GM18526 (cell line): ENCODE results near the gene OR6B1.

Experiments
- POLR2A ChIP-seq: IDR thresholded peaks from 3 replicates; pipeline ENCODE4 v1.6.1; 2011; ENCODE audit not compliant: insufficient read length; ENCODE audit errors: extremely low read depth

Gene OR6B1

DNA sequence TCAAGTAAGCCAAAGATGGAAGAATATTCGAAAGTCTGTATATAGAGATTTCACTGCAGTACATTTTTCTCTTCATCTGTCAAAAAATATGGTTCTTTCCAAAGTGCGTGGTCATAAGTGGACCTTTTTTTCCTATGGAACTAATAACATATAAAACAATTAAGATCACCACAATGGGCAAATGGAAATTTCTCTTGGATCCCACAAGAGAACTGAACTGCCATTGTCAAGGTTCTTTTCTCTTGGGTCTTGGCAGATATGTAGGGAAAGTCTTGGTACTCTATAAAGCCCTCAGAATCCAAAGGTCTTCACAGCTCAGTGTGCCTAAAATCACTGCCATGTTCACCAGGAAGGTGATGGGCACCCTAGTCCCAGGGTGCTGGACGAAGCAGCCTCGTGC, at the start of gene OR6B1:
TSS of gene OR6B1 (plus strand) at position 301 of the 400 bp plus-strand sequence. CDS start 3,677 bp downstream, outside the sequence.
- TF ChIP-seq POLR2A: no peak

DNA sequence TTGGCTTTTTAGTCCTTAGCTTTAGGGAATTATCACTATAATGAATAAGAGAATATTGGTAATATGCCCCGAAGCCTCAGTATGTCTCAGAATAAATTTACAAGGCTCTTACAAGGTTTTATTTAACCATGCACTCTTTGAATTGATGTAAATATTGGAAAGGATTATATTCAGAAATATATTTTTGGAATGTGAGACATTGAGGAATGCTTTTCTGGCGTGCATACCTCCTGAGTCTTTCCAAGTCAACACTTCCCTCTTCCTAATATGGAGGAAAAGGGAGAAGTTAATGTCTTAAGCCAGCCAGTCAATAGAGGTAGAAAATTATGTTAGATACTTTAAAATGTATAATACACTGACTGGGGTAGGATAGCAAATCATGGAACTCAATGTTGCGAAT, 46.7 kb upstream of the OR6B1 start:
- TF ChIP-seq POLR2A: no peak

DNA sequence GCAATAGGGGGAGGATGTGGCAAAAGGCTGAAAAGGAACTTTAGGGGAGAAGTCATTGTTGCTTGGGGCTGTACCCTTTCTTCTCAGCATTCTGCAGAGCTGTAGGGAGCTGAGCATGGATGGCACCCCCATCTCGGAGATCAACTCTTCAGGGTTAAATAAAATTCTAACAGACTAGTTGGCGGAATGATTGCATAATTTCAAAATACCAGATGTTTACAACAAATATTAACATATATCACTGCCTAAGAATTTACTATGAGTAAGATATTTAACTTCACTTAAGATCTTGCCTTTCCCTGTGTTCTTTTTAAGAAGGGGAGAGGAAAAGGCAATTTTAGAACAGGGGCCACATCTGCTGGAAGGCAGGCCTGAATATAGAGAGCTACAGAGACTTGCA, 46.0 kb upstream of the OR6B1 start:
- no peak for TF ChIP-seq POLR2A

DNA sequence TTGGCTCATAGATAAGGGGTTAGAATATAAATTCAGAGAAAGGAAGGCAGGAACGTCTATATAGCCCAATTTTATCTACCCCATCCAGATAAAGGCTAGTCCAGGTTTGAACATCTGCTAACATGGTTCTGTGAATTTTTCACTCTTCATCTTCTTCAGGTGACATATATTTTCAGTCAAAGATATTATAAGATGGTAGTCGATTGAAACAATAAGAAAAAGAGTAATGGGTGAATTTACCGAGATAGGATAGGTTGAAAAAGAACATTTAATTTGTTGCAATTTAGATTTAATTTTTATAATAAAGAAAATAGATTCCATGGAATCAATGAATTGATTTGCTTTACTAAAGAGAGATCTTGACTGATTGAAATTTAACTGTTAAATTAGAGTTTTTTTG, 45.6 kb upstream of the OR6B1 start, which contains the start of gene OR2F1:
TSS of gene OR2F1 (plus strand) at position 301 of the 400 bp plus-strand sequence. CDS start 5,127 bp downstream, outside the sequence.
- TF ChIP-seq POLR2A: no peak

DNA sequence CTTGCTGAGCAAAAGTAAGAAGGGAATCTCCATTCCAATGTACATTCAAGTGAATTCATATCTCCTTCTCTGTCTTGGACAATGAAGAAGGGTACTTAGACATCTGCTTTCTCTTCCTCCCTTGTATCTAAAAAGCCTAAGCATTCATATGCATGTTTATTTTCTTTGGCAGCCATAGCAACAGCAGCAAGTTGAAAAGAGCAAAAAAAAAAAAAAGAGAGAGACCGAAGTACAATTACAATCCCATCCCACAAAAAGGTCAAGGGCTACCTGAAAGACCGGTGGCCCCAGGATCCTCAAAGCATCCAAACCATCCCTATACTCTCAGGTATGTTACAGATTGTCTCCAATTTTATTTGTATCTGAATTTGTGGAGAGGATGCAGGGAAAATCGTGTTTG, 41.3 kb upstream of the OR6B1 start:
- TF ChIP-seq POLR2A: no peak

DNA sequence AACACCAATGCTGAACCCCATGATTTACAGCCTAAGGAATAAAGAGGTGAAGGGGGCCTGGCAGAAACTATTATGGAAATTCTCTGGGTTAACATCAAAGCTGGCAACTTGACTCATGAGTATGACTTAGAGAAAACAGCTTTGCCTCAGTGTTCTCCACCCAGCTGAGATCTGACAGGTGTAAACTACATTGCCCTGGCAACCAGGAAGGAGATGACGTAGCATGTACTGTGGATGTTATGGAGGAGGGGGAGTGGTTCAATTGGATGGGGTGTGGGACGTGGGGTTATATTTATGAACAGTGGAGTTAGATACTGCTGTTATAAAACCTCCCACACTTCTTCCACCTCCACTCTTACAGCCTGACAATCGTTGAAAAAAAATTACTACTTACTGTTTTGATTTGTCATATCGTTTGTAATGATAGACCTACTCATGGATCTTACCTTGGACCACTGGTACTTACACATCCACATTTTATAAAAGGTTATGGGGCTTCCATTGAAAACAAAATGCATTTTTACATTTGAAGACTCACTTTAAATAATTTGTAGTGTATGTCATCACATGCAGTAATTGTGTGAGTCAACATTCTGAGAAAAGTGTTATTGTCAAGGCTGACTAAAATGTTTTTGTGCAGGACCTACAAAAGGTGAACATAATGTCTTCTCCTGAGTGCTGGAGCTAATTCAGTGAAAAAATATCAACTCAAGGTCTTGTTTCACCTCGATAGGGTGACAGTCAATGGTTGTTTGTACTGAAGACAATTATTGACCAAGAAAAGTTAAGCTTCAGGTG, 39.1 kb upstream of the OR6B1 start:
- no peak for TF ChIP-seq POLR2A

DNA sequence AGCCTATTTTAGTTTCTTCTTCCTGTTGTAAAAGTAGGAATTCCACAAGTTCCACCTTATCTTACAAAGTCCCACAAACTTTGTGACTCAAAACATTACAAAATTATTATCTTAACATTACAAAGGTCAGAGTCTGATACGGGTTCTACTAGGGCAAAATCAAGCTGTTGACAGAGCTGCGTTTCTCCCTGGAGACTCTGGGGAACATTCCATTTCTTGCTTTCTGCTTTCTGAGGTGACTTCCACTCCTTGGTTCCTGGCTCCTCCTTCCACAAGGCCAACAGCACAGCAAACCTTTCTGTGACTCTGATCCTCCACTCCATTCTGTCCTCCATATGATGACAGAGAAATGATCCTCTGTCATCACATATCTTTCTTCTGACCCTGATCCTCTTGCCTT, 34.8 kb upstream of the OR6B1 start:
- TF ChIP-seq POLR2A: no peak

DNA sequence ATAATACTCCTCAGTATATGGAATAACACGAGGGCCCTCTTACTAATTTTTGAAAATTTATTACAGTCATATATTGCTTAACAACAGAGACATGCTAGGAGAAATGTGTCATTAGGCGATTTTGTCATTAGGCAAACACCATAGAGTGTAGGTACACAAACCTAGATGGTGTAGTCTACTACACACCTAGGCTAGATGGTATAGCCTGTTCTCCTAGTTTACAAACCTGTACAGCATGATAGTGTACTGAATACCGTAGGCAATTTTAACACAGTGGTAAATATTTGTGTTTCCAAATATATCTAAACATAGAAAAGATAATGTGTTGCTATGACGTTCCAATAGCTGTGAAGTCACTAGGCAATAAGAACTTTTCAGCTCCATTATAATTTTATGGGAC, 32.7 kb upstream of the OR6B1 start:
- TF ChIP-seq POLR2A: no peak

DNA sequence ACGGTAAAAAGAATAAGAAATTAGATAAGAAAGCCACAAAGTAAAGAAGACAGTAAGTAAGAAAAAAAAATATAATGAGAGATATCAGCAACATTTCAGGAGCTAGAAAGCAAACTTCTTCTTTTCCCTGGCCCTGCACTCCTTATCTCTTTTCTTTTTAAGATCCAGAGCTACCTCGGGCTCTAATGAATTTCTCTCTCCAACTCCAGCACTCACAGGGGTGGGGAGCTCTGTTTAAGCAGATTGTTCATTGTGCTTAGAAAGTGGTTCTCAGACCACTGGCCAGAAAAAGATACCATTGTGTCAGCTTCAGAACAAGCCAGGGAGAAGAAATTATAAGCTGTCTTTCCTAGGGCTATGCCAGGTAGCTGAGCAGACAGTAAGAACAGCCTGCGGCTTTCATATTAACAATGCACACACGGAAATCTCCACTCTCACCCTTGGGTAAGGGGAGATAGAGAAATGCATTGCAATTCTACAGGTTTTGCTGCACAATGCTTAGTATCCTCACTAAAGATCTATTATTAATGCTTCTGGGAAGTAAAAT, 26.2 kb upstream of the OR6B1 start:
- no peak for TF ChIP-seq POLR2A

DNA sequence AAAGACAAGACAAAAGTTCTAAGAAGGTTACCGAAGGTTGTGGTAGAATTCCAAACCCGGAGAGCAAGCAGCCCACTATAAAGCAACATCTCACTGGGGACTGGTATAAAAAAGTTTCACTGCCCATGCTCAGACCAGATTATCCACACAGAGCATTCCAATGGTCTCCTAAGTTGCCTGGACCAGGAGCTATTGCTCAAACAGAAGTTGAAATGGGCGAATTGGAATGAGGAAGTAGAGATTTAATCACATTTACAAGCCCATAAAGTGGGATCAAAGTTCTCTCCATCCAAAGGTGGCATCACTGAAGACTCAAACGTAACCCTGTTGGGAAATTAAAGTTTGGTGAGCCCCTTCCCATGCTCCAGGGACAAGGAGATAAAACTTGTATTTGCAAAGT, 25.7 kb upstream of the OR6B1 start:
- no peak for TF ChIP-seq POLR2A

DNA sequence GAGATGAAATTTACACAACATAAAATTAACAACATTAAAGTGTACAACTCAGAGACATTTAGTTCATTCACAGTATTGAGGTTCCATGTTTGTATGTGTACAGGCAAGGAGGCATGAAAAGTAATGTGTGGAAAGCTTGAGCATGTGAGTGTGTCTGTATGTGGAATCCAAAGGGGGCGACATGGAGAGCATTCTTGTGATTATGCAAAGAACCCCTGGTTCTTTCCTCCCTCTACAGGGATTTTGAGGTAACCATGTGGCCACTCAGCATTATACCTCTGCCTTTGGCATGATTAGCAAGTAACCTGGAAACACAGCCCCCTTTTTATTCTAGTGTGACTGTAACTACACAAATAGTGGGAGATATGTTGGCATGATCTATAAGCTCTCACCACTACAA, 24.5 kb upstream of the OR6B1 start:
- no peak for TF ChIP-seq POLR2A

DNA sequence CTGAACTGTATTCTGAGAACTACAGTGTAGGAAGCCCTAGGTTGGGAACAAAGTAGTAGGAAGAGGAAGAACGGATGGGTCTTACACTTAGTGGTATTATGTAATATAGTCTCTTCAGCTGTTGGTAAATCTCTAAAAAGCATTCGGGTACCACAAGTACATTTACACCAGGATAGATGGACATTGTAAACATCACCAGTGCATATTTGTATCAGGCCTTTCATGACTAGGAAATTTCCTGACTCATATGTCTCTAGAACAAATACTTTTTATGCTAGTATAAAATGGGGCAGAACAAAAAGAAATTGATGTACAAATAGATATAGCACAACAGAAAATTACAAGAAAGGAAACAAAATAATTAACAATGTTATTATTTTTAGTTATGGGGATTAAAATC, 21.5 kb upstream of the OR6B1 start:
- TF ChIP-seq POLR2A: no peak

DNA sequence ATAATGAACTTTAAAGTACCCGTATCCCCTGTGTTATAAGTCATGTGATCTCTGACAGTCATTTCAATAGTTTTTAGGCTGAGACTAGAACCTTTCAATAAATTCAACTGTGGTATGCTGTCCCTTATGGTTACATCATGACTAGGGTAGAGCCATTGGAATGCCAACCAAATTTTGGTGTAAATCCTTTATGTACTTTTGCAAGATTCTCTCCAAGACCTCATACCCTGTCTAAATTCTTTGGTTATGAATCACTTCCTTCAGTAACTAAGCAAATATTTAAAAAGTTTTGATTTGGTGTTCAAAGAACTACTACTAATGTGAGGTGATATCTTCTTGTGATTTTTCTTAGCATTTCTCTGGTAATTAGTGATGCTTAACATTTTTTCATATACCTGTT, 20.8 kb upstream of the OR6B1 start:
- no peak for TF ChIP-seq POLR2A

DNA sequence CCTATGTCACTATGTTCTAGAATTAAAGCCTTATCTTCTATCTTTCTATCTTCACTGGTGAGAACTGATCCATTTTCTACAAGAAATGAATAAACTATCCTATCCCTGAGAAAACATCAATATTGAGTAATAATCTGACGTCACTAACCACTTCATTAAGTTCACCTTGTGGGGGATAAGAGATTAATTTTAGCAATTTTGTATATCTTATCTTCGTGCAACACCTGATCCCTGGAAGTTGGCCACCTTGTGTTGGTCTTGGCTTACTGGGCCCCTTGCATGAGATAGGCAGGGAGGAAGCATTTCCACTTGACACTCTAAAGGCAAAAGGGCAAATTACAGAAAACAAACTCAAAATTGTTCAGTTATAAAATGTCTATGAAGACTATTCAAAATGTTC, 20.1 kb upstream of the OR6B1 start:
- TF ChIP-seq POLR2A: no peak

DNA sequence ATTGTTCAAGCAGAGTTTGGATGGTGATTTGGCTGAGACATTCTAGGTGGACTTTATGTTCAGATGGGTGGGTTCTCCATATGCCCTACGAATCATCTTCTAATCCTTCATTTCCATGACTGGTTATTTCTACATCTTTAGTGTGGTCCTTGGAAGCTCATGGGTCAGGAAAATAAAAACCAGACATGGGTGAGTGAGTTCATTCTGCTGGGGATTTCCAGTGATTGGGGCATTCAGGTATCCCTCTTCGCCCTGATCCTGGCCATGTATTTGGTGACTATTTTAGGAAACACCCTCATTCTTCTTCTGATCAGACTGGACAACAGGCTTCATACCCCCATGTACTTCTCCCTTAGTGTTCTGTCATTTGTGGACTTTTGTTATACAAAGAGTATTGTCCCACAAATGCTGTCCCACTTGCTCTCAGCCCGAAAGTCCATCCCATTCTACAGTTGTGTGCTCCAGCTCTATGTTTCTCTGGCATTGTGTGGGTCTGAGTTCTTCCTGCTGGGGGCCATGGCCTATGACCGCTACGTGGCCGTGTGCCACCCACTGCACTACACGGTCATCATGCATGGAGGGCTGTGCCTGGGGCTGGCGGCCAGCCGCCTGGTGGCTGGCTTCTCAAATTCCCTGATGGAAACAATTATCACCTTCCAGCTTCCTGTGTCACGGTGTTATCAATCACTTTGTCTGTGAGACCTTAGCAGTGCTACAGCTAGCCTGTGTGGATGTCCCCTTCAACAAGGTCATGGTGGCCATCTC, 19.2 kb upstream of the OR6B1 start:
- no peak for TF ChIP-seq POLR2A

DNA sequence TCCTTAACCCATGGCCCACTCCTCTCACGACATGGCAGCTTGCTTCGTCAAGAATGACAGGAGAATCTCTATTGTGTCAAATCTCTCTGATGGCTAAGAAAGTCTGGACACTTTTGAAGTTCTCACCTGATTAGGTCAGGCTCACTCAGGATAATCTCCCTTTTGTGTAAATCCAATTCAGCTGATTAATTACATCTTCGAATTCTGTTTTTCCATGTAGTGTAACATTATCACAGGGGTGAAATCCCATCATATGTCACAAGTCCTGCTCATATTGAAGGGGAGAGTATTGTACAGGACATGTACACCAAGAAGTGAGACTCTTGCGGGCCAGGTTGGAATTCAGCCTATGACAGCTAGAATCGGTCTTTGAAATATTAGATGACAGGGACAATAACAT, 16.2 kb upstream of the OR6B1 start:
- TF ChIP-seq POLR2A: no peak
